GM19351 (cell line): ENCODE measurements around the gene HRCT1.
"Not testable (repeated sequence)": the region's sequence is repeated elsewhere in the genome, so short reads cannot be mapped to it uniquely, and the experiment has no call there.

Source experiments
- ATAC-seq: cut with Tn5 transposase; IDR thresholded peaks from one replicate; pipeline ENCODE4 v1.9.1; 2021; ENCODE audit warnings: mild to moderate bottlenecking, moderate library complexity; ENCODE audit not compliant: unreplicated experiment

HRCT1 gene

DNA sequence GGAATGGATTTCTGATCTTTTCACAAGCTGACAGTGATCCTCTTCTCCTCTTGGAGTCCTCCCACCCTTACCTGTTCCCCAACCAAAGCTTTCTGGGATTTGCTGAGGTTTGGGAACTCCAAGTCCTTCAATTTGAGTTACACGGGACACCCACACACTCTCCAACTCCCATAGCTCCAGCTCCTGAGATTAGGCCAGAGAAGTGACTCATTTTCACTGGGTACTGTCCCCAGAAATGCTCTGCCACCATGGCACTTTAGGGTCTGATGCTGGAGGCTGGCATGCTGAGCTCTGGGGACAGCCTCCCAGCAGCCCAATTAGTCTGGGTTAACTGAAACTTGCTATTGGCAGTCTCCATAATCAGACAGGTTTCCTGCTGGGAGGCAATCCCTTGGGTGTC, 14.0 kb upstream of the HRCT1 start:
- ATAC-seq, result no peak

DNA sequence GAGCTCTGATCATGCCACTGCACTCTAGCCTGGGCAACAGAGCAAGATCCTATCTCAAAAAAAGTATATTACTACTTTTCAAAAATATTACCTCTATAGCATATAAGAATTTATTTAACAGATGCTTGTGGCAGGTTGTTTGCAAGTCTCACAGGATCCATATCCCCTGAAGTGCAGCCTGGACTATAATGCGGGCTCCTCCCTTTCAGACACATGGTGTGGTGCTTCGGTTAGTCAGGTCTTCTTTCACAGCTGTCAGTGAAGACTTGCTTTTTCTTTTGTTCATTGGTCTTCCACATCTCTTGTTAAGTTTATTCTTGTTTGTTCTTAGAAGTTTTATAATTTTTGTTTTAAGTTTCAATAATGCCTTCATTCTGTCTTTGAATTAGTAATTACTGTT, 9.4 kb upstream of the HRCT1 start:
- no peak for ATAC-seq

DNA sequence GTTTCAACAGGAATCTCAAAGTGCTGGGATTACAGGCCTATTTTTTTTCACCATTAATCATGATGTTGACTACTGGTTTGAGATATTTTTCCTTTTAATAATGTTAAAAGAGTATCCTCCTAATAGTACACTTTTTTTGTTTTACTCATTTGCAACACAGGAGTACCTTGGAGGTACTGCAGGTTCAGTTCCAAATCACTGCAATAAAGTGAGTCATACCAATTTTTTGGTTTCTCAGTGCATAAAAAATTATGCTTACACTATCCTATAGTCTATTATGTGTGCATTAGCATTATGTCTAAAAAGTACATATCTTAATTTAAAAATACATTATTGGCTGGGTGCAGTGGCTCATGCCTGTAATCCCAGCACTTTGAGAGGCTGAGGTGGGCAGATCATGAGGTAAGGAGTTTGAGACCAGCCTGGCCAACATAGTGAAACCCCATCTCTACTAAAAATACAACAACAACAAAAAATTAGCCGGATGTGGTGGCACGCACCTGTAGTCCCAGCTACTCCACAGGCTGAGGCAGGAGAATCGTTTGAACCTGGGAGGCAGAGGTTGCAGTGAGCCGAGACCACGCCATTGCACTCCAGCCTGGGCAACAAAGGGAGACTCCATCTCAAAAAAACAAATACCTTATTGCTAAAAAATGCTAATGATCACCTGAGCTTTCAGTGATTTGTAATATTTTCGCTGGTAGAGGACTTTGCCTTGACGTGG, 8.5 kb upstream of the HRCT1 start:
- not testable (repeated sequence) for ATAC-seq

DNA sequence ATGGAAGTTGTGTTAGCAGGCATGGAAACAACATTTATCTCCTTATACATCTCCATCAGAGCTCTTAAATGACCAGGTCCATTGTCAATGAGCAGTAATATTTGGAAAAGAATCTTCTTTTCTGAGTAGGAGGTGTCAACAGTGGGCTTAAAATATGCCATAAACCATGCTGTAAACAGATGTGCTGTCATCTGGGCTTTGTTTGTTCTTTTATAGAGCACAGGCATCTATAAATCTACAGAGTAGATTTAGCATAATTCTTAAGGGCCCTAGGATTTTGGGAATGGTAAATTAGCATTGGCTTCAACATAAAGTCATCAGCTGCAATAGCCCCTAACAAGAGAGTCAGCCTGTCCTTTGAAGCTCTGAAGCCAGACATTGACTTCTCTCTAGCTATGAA, 7.7 kb upstream of the HRCT1 start:
- ATAC-seq, result no peak

DNA sequence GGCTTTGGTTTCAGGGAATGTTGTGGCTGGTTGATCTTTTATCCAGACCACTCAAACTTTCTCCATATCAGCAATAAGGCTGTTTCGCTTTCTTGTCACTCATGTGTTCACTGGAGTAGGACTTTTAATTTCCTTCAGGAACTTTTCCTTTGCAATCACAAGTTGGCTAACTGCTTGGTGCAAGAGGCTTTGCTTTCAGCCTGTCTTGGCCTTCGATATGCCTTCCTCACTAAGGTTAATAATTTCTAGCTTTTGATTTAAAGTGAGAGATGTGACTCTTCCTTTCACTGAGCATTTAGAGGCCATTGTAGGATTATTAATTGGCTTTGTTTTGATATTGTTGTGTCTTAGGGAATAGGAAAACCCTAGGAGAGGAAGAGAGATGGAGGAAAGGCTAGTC, 7.0 kb upstream of the HRCT1 start:
- ATAC-seq, result no peak

DNA sequence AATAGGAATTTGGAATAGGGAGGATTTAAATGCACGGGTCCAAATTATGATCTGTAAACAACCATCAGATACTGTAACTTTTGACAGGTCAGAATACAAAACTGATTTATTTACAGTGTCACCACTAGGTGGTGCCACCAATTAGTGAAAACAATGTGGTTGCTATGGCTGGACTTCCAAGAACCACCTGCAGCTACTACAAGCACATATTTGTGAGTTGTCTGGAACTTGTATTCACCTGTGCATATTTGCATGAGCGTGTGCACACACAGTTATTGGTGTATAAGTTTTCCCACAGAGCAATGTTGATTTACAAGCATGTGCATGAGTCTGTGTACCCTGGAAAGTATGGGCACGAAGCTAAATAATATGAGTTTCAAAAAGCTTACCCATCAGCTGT, 3.0 kb upstream of the HRCT1 start:
- no peak for ATAC-seq

DNA sequence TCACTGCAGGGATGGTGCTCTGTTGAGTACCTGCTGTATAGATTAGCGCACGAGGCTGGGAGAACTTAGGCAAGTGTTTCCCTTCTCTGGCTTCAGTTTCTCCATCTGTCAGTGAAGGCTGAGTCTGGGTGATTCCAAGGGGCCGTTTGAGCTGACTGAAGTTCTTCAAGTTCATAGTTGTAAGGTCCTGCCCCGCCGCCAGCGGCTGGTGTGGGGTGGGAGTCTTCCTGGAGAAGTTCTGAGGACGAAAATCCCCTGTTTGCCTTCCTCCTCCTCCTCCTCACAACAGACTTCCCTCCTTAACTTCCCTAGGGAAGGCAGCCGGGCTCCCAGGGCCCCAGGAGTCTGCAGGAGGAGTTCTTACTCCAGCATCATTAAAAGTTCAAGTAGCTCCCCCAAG, 1.7 kb upstream of the HRCT1 start:
- no peak for ATAC-seq

DNA sequence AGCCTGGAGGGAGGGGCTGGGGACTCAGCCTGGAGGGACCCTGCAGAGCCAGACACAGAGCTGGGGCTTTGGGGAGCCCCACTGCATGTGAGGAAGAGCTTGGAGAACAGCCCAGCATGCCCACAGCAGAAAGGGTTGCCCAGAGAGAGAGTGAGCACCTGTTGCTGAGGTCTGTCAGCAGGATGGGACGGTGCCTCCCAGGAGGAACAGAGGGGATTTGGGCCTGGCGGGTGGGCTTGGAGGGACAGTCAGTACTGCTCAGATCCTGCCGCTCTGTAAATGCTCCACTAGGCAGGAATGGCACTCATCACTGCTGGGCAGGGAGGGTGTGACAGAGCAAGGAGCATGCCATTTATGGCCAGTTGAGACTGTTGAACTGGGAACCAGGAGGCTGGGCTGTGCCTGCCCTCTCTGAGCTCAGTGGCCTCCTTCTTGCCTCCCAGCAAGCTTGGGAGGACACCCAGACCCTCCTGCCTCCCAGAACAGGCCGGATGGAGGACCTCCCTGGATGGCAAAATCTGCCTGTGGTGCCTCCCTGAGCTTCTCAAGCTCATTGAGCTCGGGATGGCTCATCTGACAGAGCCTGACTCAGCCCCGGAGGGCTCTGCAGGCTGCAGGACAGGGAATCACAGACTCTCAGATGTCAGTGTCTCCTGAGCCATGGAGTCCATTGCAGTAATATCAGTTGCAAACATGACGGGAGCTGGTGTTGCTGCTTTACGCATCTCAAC, 786 bp upstream of the HRCT1 start:
- ATAC-seq, result no peak

DNA sequence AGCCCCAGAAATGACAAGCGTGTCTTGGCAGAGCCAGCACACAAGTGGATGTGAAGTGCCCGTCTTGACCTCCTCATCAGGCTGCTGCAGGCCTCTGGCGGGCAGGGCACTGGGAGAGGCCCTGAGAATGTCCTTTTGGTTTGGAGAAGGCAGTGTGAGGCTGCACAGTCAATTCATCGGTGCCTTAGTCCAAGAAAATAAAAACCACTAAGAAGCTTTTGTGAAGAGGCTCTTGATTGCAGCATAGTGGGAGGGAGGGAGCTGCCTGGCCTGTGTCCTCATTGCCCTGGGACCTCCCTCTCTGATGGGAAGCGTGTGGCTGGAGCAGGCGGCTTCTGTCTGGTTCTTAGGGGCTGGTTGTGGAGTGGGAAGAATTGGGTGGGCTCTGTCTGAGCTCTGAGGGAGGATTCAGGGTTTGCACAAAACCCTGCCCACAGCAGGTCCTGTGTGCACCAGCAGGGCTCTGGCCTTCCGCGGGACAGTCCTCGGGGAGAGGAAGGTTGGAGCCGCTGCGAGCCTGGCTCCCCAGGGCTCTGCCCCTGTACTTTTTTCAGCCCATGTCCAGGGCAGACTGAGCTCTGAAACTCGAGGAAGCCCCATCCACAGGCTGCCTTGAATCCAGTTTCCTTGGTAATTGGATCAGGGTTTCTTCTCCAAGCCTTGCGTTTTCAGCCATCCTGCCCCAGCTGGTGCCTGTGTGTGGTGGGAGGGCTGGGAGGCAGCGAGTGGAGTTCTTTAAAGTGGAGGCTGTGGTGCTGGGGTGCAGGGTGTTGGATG, 1.1 kb downstream of the HRCT1 start:
- ATAC-seq, result no peak

DNA sequence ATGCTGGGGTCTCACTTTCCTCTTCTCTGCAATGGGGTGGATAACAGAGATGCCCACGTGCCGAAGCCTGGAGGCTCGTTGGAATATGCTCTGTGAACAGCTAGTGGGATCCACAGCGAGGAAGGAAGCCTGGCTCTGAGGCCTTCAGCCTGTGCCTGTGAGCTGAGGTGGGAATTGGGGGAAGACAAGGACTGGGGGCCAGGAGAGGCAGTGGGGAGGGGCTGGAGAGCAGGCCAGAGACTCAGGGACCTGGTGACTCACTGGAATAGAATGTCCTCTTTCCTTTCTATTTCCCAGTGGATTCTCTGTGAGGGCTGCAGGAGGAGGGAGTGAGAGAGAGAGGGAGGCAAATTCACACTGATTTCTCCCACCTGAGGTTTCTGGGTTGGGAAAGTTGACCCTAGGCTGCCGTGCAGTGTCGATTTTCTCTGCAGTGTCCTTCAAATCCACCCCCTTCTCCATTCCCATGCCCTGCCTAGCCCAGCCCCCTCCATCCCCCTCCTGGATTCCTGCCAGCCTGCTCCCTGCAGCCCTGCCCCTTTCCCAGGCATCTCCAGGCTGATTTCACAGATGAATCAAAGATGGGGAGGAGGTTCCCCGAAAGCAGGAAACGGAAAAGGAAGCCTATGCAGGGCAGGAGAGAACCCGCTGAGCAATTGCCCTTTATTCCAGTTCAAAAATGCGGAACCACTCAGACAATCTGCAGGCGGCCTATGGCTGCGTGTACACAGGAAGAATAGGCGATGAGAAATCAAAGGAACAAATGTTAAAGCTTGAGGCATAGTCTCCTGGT, 1.9 kb downstream of the HRCT1 start:
- ATAC-seq, result no peak

DNA sequence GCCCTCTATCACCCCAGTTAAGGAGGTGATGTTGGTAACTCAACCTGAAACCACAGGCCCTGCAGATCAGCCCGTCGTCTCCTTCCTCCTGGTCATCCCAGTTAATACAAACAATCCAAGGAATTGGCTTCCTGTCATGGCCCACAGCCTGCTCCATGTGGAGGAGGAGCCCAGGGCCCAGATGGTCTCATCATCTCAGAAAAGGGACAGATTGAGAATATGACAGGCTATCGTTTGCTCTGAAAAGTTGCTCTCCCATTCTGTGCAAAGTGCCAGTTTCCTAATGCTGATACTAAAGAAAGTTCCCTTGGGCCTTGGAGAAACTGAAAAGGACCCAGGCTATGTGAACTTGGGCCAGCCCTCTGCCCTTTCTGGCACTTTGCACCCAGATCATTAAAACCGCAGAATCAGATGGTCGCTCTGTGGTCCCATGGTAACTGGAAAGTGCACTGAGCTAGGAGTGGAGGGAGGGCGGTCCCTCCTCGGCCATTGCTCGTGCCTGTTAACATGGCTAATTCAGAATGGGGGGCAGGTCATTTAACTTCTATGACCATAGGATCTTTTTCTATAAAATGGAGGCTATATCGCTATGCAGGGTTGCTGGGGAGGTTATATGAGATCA, 2.6 kb downstream of the HRCT1 start:
- no peak for ATAC-seq

DNA sequence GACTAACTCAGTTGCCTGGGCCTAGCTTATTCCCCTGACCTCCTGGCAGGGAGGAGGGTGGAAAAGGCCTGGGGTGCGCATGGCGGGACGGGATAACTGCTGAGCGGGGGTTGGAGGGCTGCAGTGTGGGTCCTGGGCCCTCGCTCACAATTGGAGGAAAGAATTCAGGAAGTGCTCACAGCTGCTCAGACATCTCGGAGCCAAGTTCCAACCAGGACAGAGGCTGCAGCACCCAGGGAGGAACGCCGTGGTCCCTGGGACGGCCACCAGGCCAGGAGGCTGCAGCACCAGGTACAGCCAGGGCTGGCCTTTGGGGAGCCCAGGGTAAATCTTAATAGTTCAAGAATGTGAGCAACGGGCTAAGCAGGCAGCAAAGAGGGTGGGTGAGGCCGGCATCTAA, 3.3 kb downstream of the HRCT1 start, which contains the start of gene SPAAR:
SPAAR (plus strand) TSS at position 217 of the 400 bp plus-strand sequence. CDS start 974 bp downstream, outside the sequence.
- no peak for ATAC-seq

DNA sequence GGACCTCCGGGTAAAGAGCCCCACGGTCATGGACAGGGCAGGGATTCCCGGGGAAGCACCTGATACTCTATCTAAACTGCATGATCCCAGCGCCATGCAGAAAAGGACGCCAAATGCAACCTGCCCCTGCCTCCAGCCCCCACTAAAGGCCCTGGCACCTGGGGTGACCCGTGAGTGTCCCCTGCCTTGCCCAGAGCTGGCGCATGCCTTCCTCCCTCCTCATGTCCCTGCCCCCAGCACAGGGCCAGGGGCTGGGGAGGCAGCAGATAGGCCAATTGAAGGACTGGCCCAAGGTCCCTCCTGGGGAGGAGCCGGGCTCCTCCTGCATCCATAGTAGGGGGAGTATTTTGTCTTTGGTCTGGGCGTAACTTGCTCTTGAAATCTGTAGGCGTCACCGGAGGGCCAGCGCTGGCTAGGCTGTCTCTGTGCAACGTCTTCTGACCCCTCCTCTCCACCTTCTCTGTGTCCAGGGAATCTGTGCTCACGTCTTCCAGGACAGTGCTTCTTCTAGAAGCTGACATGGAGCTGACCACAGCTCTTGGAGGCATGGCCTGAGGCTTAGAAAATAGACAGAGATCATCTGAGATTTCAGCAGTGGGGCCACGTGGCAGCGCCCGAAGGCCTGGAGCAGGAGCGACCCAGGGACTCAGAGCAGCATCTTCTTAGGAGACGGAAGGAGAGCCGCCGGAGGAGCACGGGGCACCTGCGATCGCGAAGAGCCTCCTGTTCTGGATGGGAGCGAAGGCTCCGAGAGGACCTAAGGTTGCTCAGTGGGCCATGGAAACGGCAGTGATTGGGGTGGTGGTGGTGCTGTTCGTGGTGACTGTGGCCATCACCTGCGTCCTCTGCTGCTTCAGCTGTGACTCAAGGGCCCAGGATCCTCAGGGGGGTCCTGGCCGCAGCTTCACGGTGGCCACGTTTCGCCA, 3.9 kb downstream of the HRCT1 start:
- ATAC-seq, result no peak

DNA sequence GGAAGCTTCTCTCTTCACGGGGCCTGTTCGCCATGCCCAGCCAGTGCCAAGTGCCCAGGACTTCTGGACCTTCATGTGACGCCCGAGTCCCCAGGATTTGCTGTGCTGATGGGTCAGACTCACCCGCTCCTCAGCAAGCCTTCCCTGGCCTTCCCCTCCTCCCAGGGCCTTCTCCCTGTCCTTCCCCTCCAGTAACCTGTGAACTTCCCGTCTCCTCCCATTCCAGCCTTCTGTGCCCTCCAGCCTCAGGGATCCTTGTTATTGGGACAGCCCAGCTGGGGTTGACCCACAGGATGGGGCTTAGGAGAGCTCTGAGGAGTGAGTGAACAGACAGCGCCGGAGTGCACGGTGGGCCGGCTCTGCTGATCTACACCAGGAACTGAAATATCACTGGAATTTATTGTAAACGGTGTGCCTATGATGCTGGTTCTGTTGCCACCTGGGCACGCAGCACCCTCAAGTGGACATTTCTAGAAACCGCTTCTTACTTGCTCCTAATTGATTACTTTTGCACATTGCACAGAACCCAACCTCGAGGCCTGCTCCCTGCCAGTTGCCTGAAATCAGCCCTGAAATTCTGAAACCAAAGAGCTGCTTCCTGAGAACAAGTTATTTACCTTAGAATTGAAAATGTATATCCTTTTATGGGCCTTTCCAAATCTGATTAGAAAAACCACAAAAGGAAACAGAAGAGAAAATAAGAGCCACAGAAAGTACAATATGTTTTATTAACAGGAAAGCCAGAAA, 4.8 kb downstream of the HRCT1 start:
- no peak for ATAC-seq

DNA sequence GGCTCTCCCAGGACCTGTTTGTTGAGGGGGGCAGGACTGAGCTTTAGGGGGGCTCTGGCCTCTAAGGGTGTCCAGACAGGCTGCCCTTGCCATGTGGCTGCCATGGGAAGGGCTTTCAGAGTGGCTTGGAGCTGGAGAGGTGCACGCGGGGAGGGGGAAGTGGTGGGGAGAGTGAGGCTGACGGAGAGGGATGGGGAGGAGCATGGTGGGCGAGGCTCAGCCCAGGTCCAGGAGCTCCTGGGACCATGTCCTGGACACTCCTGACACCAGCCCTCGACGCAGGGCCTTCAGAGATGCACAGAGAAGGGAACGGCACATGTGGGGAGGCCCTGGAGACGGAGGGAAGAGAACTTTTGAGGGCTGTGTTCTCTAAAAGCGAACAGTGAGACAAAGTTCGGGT, 5.7 kb downstream of the HRCT1 start:
- no peak for ATAC-seq

DNA sequence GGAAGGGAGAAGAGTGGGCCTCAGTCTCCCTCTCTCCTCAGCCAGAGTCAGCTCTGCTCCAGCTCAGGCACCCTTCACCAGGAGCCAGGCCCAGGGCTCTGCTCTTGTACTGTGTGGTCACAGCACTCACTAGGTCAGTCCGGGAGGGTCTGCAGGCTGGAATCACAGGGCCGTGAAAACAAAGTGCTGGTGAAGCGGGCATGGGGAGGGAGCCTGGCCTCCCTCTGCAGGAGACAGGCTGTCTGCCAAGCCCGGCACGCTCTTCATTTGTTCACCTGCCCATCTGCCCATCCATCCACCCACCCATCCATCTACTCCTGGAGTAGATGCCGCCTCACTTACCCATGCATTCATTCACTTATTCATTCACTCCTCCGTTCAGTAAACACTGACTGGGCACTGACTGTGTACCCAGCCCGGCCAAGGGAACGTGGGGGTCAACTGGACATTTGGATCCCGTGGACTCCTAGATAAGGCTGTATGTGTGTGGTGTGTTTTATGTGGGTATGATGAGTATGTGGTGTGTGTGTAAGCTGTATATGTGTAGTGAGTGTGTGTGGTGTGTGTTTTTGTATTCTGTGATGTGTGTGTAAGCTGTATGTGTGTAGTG, 6.9 kb downstream of the HRCT1 start:
- ATAC-seq, result no peak

DNA sequence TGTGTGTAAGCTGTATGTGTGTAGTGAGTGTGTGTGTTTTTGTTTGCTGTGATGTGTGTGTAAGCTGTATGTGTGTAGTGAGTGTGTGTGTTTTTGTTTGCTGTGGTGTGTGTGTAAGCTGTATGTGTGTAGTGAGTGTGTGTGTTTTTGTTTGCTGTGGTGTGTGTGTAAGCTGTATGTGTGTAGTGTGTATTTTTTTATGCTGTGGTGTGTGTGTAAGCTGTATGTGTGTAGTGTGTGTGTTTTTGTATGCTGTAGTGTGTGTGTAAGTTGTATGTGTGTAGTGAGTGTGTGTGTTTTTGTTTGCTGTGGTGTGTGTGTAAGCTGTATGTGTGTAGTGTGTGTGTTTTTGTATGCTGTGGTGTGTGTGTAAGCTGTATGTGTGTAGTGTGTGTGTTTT, 7.4 kb downstream of the HRCT1 start:
- ATAC-seq, result not testable (repeated sequence)

DNA sequence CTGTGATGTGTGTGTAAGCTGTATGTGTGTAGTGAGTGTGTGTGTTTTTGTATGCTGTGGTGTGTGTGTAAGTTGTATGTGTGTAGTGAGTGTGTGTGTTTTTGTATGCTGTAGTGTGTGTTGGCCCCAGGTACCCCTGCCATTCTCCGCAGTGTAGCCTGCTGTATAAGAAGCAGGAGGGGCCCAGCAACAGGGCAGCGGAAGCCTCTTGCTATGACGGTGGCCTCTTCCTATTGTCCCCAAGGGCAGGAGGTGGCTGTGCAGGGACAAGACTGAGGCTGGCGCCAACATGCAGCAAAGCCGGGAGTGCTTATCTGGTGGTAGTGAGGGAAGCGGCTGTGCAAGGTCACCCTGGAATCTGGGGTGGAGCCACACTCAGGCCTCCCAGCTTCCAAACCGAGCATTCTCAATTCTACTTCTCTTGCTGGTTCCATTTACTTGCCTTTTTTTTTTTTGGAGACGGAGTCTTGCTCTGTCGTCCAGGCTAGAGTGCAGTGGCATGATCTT, 8.4 kb downstream of the HRCT1 start:
- ATAC-seq, result no peak
